HG03432 (cell line): ENCODE measurements around the gene SRA1.

Source experiments
- ATAC-seq: cut with Tn5 transposase; IDR thresholded peaks from one replicate; pipeline ENCODE4 v1.9.1; 2021; ENCODE audit warnings: mild to moderate bottlenecking, moderate library complexity; ENCODE audit not compliant: unreplicated experiment

The SRA1 gene

DNA sequence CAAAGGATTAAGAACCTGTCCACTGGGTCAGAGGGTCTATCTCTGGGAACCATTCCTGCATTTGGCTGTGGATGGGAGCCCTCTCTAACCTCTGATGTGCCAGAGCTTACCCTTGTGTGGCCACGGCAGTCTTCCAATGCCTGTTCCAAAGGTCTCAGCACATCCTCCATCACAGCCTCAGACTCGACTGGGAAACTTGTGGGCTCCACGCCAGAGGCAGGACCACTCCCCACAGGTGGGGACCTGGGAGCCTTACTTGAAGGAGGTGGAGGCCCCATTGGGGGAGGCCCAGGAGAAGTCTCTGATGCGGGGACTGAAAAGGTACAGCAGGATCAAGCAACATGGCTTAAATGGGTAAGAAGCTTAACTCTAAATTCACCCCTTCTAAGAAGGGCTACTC, 5.4 kb downstream of the SRA1 start:
- ATAC-seq, result no peak

GRCh38 chr5:140550147-140551079, 6.9 kb downstream of the SRA1 start:
- ATAC-seq, result no peak

DNA sequence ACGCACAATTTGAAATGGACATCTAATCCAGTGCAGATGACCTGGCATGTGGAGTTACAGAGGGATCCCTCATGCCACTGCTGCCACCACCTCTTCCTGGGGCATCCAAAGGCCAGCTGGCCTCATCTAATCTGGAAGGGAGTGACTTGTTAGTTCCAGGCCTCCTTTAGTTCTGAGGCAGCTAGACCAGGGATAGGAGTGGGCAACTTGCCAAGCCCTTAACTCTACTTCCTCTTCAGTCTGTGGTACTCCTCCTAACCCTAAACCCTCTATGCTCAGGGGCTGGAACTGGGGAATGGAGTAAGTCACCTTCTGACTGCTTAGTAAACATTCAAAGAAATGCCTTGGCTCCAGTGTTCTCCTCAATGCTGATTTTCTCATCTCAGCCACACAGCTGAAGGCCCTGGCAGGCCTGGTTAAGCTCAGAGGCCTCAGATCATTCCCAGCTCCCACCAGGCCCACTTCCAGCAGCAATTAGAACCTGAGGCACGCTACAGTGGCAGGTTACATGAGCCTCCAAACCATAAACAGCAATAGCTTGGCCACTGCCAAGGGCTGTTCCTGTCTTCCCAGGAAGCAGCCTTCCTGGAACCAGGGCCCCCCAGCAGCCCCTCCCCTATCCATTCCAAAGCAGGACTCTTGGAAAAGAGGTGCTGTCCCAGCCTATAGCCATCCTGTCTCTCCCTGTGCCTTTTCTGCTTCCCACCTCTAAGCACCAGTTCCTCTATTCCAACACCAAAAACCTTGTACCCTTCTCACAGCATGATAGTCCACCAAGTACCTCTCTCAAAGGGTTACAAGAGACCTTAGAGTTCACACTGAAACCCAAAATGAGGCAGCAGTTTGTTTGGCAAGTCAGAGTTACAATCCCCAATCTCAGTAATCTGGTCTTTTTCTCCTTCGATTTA, 7.8 kb downstream of the SRA1 start:
- ATAC-seq, result no peak

DNA sequence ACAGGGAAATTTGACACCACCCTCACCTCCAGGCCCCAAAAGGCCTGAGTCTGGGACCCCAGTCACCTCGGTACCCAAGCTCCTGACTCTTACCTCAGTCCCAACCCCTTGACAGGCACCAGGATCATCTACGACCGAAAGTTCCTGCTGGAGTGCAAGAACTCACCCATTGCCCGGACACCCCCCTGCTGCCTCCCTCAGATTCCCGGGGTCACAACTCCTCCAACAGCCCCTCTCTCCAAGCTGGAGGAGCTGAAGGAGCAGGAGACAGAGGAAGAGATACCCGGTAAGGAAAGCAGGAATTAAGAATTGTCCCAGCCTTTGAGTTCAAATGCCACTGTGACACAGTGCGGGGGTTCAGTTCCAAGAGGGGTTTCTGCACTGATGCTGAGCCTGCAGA, 8.5 kb downstream of the SRA1 start:
- no peak for ATAC-seq

- peak; percentile 9 for ATAC-seq
These were observed 9.0 kb downstream of the SRA1 start for GRCh38 chr5:140548300-140548688.

GRCh38 chr5:140547508-140548299, 9.6 kb downstream of the SRA1 start, which contains the start of gene EIF4EBP3:
TSS of gene EIF4EBP3 (plus strand) at chr5:140547662. CDS start at chr5:140547738, 76 bp downstream.
- ATAC-seq, result peak; percentile 99

GRCh38 chr5:140546851-140547507, 10.3 kb downstream of the SRA1 start:
- no peak for ATAC-seq

DNA sequence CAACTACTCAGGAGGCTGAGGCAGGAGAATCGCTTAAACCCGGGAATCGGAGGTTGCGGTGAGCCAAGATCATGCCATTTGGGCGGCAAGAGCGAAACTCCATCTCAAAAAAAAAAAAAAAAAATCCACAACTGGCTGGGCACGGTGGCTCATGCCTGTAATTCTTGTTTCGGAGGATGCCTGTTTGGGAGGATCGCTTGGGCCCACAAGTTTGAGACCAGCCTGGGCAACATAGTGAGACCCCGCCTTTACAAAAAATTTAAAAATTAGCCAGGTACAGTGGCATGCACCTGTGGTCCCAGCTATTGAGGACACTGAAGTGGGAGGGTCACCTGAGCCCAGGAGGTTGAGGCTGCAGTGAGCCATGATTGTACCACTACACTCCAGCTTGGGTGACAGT, 11.7 kb downstream of the SRA1 start:
- ATAC-seq, result no peak

GRCh38 chr5:140544986-140545385, 12.3 kb downstream of the SRA1 start:
- no peak for ATAC-seq

DNA sequence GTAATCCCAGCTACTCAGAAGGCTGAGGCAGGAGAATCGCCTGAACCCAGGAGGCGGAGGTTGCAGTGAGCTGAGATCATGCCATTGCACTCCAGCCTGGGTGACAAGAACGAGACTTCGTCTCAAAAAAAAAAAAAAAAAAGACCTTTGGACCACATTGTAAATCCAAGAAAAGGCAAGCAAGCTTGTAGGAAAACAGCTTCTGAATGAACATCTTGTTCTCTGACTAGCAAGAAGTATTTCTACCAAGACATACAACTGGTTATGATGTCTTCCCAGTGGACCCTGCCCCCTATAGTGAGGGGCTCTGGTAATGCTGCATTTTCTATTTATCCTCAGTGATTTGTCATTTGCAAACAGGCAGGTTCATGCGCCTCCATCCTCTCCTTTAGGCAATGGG, 14.3 kb downstream of the SRA1 start:
- no peak for ATAC-seq

DNA sequence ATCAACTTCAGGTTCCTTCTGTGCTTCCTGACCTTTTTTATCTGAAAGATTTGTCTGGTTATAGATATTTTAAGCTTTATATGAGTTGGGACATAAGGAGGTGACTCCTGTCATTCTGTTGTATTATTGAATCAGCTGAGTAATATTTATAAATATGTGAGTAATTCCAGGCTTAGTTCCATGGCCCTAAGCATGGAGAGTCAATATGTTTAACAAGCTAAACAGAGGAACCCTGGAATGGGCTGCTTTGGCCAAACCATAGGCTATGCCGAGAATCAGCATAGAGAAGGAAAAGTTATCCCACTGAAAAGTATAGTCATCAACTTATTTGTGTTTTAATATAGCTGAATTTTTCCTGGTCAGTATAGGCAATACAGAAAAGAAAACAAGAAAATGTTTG, 17.0 kb downstream of the SRA1 start:
- ATAC-seq, result no peak

GRCh38 chr5:140524003-140524402, 33.3 kb downstream of the SRA1 start:
- ATAC-seq, result no peak

DNA sequence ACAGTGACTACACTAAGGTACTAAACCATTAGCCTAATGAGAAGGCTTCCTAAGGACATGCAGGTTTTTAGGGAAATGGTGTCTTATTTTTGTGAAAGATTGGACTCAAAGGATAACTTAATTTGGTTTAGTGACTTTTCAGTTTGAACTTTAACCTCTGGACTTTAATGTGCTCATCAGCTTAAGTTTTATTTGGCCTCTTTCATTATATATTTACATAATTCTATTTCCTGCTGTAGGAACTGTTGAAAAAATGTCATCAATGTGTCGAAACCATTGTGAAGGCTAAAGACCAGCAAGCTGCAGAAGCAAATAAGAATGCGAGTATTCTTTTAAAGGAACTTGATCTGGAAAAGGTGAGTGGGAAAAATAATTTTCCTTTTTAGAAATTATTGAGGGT, 44.1 kb downstream of the SRA1 start:
- no peak for ATAC-seq

GRCh38 chr5:140509898-140510297, 47.4 kb downstream of the SRA1 start:
- ATAC-seq, result no peak

GRCh38 chr5:140502834-140503233, 54.4 kb downstream of the SRA1 start:
- no peak for ATAC-seq
